IPS-15b (cell line): ENCODE results near the gene ZBTB46.

Experiments used
- H3K27me3 ChIP-seq: one replicate; pipeline ENCODE4 v1.6.1; 2013; ENCODE audit warnings: low read length; ENCODE audit not compliant: control insufficient read depth, insufficient read depth
- H3K36me3 ChIP-seq: one replicate; pipeline ENCODE4 v1.6.1; 2013; ENCODE audit warnings: low read length; ENCODE audit not compliant: control insufficient read depth, insufficient read depth
- H3K4me1 ChIP-seq: one replicate; pipeline ENCODE4 v1.6.1; 2013; ENCODE audit warnings: mild to moderate bottlenecking, low read length; ENCODE audit not compliant: control insufficient read depth, insufficient read depth
- H3K4me3 ChIP-seq: one replicate; pipeline ENCODE4 v1.5.1; 2013; ENCODE audit warnings: low read depth, low read length
- H3K9ac ChIP-seq: one replicate; pipeline ENCODE4 v1.6.1; 2013; ENCODE audit warnings: low read depth, mild to moderate bottlenecking, low read length
- H3K9me3 ChIP-seq: one replicate; pipeline ENCODE4 v1.6.1; 2013; ENCODE audit warnings: mild to moderate bottlenecking, low read length; ENCODE audit not compliant: control insufficient read depth, insufficient read depth

ZBTB46 gene

GRCh38 chr20:63844511-63844991 lies 13.5 kb upstream of the ZBTB46 start:
- Histone ChIP-seq H3K9me3 (no peaks in the 10 kb centered on the region), H3K4me1 (peaks cover 16% of the 10 kb centered on the region), H3K36me3 (no peaks in the 10 kb centered on the region), H3K9ac (no peak overlapping the region), H3K27me3 (no peaks in the 10 kb centered on the region), H3K4me3 (no peak overlapping the region)

GRCh38 chr20:63843778-63844177 lies 12.7 kb upstream of the ZBTB46 start:
- H3K4me1 ChIP-seq: peaks cover 16% of the 10 kb centered on the region
- no peak overlapping the region for H3K9ac ChIP-seq
- H3K27me3 ChIP-seq: no peaks in the 10 kb centered on the region
- H3K36me3 ChIP-seq: no peaks in the 10 kb centered on the region
- no peak overlapping the region for H3K4me3 ChIP-seq
- H3K9me3 ChIP-seq: no peaks in the 10 kb centered on the region

GRCh38 chr20:63843222-63843621 lies 12.2 kb upstream of the ZBTB46 start:
- peaks cover 14% of the 10 kb centered on the region for H3K4me1 ChIP-seq
- H3K9me3 ChIP-seq: no peaks in the 10 kb centered on the region
- no peak overlapping the region for H3K9ac ChIP-seq
- H3K36me3 ChIP-seq: no peaks in the 10 kb centered on the region
- H3K27me3 ChIP-seq: no peaks in the 10 kb centered on the region
- no peak overlapping the region for H3K4me3 ChIP-seq

GRCh38 chr20:63842258-63842657 lies 11.2 kb upstream of the ZBTB46 start:
- Histone ChIP-seq H3K27me3 (no peaks in the 10 kb centered on the region), H3K4me3 (no peak overlapping the region), H3K4me1 (peaks cover 11% of the 10 kb centered on the region), H3K9me3 (no peaks in the 10 kb centered on the region), H3K9ac (no peak overlapping the region), H3K36me3 (no peaks in the 10 kb centered on the region)

GRCh38 chr20:63840405-63840828 lies 9.4 kb upstream of the ZBTB46 start:
- Histone ChIP-seq H3K4me3 (no peak overlapping the region), H3K36me3 (no peaks in the 10 kb centered on the region), H3K4me1 (peaks cover 4% of the 10 kb centered on the region), H3K27me3 (no peaks in the 10 kb centered on the region), H3K9me3 (no peaks in the 10 kb centered on the region), H3K9ac (no peak overlapping the region)

GRCh38 chr20:63839620-63840019 lies 8.6 kb upstream of the ZBTB46 start:
- Histone ChIP-seq H3K4me3 (no peak overlapping the region), H3K9ac (no peak overlapping the region), H3K27me3 (no peaks in the 10 kb centered on the region), H3K36me3 (no peaks in the 10 kb centered on the region), H3K4me1 (peaks cover 4% of the 10 kb centered on the region), H3K9me3 (no peaks in the 10 kb centered on the region)

GRCh38 chr20:63837479-63837878 lies 6.4 kb upstream of the ZBTB46 start:
- peaks cover 4% of the 10 kb centered on the region for H3K27me3 ChIP-seq
- H3K9me3 ChIP-seq: no peaks in the 10 kb centered on the region
- no peaks in the 10 kb centered on the region for H3K36me3 ChIP-seq
- H3K4me3 ChIP-seq: no peak overlapping the region
- H3K9ac ChIP-seq: no peak overlapping the region
- H3K4me1 ChIP-seq: peaks cover 3% of the 10 kb centered on the region

- Histone ChIP-seq H3K36me3 (no peaks in the 10 kb centered on the region), H3K9me3 (no peaks in the 10 kb centered on the region), H3K4me1 (peaks cover 3% of the 10 kb centered on the region), H3K27me3 (peaks cover 4% of the 10 kb centered on the region), H3K4me3 (no peak overlapping the region), H3K9ac (no peak overlapping the region)
Observed at GRCh38 chr20:63836458-63837344, 5.6 kb upstream of the ZBTB46 start.

- Histone ChIP-seq H3K4me3 (no peak overlapping the region), H3K36me3 (no peaks in the 10 kb centered on the region), H3K27me3 (peaks cover 4% of the 10 kb centered on the region), H3K9me3 (no peaks in the 10 kb centered on the region), H3K9ac (peak overlapping the region; percentile 24), H3K4me1 (peaks cover 3% of the 10 kb centered on the region)
Observed at GRCh38 chr20:63835021-63835858, 4.2 kb upstream of the ZBTB46 start.

- no peaks in the 10 kb centered on the region for H3K9me3 ChIP-seq
- H3K27me3 ChIP-seq: peaks cover 7% of the 10 kb centered on the region
- peaks cover 6% of the 10 kb centered on the region for H3K4me1 ChIP-seq
- no peaks in the 10 kb centered on the region for H3K36me3 ChIP-seq
- no peak overlapping the region for H3K4me3 ChIP-seq
- H3K9ac ChIP-seq: no peak overlapping the region
Observed at GRCh38 chr20:63834491-63834880, 3.4 kb upstream of the ZBTB46 start.

GRCh38 chr20:63833776-63834490 lies 2.9 kb upstream of the ZBTB46 start:
- H3K9ac ChIP-seq: no peak overlapping the region
- H3K36me3 ChIP-seq: no peaks in the 10 kb centered on the region
- H3K4me3 ChIP-seq: no peak overlapping the region
- peaks cover 11% of the 10 kb centered on the region for H3K4me1 ChIP-seq
- no peaks in the 10 kb centered on the region for H3K9me3 ChIP-seq
- peaks cover 12% of the 10 kb centered on the region for H3K27me3 ChIP-seq
